GM18498 (cell line): ENCODE measurements around the gene ACLY.
"Not testable (repeated sequence)": the region's sequence is repeated elsewhere in the genome, so short reads cannot be mapped to it uniquely, and the experiment has no call there.

Source experiments
- ATAC-seq: cut with Tn5 transposase; IDR thresholded peaks from one replicate; pipeline ENCODE4 v1.9.1; 2021; ENCODE audit warnings: mild to moderate bottlenecking, moderate library complexity; ENCODE audit not compliant: unreplicated experiment

ACLY gene

DNA sequence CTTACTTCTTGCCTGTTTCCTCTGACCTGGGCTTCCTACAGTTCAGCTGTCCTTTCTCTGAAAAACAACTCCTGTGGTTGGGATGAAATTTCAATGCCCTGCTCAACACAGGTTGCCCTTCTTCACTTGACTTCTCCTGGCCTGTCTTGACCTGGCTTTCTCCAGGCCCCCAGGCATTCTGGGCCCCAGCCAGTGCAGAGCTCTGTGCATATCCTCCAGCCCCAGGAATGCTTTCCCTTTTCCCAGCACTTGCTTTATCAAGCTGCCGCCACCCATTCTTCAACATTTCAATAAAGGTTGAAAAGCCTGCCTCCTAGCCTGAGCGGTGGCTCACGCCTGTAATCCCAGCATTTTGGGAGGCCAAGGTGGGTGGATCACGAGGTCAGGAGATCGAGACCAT lies 22.4 kb upstream of the ACLY start:
- no peak for ATAC-seq

GRCh38 chr17:41939693-41940090 lies 20.9 kb upstream of the ACLY start:
- no peak for ATAC-seq

GRCh38 chr17:41939044-41939692 lies 20.4 kb upstream of the ACLY start:
- ATAC-seq: no peak

DNA sequence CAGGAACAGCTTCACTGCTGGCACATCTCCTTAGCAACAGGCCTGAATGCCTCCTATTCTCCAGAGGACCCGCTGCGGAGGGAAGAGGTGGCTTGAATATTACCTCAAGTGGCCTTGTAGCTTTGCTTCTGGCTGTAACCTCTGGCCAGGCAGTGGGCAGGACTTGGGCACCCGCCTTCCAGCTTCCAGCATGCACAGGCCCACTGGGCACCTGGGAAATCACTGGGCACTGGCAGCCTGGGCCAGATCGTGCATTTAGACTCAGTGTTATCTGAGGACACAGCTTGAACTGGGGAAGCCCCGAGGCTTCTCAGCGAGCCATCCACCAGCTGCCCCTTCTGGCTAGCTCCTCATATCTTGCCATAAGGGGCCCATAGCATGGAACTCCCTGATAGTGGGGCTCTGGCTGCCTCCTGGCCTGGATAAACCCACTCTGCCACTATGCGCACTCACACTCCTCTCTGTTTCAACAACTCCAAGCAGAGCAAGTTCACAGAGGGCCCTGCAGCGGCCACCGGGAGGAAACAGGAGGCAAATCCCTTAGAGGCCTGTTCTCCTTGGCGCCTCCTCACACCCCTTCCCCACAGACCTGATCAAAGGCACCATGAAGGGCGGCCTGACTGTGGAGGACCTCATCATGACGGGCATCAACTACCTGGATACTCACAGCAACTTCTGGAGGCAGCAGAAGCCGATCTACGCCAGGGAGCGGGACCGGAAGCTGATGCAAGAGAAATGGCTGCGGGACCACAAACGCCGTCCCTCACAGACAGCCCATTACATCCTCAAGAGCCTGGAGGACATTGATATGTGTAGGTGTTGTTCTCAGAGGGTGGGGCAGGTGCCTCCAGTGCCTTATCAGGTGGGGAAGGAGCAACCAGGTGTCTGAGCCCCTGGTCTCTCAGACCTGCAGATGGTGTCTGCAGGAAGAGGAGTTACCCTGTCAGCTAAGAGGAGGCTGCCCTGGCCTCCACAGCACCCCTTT lies 19.5 kb upstream of the ACLY start:
- ATAC-seq: no peak

GRCh38 chr17:41935641-41936040 lies 16.9 kb upstream of the ACLY start:
- ATAC-seq: no peak

GRCh38 chr17:41932816-41933389 lies 14.2 kb upstream of the ACLY start:
- no peak for ATAC-seq

GRCh38 chr17:41931715-41932114 lies 13.0 kb upstream of the ACLY start:
- ATAC-seq: not testable (repeated sequence)

DNA sequence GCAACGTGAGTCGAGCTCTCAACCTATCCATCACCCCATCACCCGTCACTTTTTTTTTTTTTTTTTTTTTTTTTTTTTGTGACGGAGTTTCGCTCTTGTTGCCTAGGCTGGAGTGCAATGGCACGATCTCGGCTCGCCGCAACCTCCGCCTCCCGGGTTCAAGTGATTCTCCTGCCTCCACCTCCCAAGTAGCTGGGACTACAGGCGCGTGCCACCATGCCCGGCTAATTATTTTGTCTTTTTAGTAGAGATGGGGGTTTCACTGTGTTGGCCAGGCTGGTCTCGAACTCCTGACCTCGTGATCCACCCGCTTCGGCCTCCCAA lies 12.0 kb upstream of the ACLY start:
- not testable (repeated sequence) for ATAC-seq

DNA sequence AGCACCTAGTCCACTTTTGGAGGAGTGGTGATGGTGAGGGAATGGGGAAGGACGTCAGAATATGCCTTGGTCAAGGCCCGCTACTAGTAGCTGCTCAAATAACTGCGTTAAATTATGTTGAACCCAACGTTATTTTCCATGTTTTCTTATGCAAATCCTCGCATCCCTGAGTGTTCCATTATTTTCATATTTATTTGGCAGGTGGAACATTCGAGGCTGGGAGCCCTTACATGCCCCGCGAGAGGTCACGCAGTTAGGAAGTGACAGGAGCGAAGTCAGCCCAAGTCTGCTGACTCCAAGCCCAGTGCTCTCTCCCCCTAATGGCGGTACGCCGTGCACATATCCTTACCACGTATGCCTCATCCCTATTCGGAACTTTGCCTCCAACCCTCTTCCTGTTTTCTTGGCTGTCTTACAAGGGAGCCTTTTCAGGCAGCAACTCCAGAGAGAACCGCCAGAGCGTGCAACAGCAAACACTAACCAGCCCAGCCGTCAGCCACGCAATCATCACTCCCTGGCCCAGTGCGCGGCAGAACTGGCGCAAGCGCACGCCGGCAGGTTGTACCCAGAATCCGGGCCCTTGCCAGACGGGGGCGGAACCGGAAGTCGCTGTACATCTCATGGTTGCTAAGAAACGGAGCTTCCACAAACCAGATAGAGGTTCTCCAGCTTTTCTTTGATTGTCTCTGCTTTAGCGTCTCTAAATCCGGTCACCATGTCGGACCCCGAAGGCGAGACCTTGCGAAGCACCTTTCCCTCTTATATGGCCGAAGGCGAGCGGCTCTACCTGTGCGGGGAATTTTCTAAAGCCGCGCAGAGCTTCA lies 11.5 kb upstream of the ACLY start, which contains the start of gene ODAD4:
ODAD4 (plus strand) TSS at position 609 of the 824 bp plus-strand sequence; CDS start at position 716, 107 bp downstream.
- peak; percentile 98 for ATAC-seq

DNA sequence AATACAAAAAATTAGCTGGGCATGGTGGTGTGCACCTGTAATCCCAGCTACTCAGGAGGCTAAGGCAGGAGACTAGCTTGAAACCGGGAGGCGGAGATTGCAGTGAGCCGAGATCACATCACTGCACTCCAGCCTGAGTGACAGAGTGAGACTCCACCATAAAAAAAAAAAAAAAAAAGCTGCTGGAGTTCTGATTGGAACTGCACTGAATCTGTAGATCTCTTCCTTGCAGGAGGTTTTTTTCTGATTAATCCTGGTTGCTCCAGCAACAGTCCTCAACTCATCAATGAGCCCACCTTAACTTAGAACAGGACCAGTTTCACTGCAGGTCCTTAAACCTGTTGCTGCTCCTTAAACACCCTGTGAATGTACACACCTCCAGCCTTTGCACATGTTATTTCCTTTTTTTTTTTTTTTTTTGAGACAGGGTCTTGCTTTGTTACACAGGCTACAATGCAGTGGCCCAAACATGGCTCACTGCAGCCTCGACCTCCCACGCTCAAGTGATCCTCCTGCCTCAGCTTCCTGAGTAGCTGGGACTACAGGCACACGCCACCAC lies 10.0 kb upstream of the ACLY start:
- no peak for ATAC-seq

DNA sequence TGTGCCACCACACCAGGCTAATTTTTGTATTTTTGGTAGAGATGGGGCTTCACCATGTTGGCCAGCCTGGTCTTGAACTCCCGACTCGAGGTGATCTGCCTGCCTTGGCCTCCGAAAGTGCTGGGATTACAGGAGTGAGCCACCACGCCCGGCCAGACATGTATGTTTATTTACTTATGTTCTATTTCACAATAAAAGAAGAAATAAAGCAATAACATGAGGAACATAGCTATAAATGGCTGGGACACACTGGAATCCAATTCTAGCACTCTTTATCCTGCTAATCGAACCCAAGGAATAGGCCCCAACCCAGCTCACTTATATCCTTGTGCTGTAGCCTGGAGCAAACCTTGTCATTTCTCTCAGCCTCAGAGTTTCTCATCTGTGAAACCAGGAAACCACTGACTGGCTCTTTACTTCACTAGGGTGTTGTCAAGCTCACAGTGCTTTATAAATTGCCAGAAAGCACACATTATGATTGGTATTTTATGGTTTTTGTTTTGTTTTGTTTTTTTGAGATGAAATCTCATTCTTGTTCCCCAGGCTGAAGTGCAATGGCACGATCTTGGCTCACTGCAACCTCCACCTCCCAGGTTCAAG lies 7.3 kb upstream of the ACLY start:
- no peak for ATAC-seq

- no peak for ATAC-seq
Observed at GRCh38 chr17:41920580-41920955, 1.8 kb upstream of the ACLY start.

- ATAC-seq: no peak
Observed at GRCh38 chr17:41919840-41920579, 1.3 kb upstream of the ACLY start.

DNA sequence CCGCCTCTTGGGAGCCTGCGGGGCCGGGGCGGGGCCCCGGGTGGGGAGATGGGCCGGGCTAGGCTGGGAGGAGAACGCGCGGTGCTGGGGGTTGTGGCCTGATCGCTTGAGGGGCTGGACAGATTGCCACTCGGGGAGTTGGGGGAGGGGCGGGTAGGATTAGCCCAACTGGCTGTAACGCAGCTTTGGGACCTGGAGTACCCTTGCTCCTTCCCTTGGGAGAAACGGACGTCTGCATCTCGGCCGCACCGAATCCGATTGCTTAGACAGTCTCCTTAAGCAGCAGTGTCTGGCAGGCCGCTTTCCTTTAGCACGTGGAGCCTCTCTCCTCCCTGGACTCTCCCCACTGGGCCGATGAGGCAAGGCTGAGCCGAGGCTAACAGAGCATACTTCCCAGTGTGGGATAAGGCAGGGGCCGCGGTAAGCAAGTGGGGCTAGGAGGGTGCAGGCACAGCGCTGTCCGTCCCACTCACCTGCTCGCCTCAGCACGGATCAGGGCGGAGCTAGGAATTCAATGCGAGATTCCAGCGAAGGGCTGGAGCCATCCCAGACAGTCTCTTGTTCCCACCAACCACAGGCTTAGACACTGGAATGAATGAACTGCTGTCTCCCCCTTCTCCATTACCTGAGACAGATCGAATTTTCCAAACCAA lies 540 bp upstream of the ACLY start:
- peak; percentile 11 for ATAC-seq

GRCh38 chr17:41917679-41918313 lies 955 bp downstream of the ACLY start:
- ATAC-seq: peak; percentile 17

DNA sequence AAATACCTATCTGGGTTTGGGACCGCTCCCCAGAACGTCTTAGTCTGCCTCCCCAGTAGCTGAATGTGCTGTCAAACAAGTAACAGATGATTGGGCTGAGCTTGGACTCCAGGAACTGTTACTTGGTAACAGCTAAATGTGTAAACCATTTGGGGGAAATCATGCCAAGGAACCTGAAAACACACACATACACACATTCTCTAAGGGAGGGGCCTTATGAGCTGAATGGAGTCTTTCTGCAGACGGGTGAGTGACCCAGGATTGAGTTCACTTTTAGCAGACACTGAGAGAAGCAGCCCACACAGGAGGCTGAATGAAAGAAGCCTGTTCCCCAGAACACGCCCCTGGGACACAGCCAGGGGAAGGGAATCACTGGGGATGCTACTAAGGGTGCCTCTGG lies 1.6 kb downstream of the ACLY start:
- ATAC-seq: no peak

GRCh38 chr17:41915566-41915965 lies 3.2 kb downstream of the ACLY start:
- ATAC-seq: no peak

DNA sequence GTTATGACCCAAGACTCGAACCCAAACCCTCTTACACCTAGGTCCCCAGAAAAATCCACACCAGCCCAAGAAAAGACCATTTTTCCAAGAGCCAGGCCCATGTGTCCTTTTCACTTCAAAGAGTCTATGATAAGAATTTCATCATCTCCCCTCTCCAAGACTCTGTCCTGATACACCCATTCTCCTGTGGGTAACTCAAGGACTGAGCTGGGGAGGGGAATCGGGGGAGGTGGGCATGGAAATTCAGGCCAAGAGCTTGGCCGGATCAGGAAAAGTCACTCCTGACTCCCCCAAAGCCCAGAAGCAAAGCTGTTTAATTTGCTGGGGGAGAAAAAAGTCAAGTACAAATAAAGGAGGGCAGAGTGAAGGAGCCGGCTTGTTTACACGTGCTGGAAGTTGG lies 3.7 kb downstream of the ACLY start:
- no peak for ATAC-seq

DNA sequence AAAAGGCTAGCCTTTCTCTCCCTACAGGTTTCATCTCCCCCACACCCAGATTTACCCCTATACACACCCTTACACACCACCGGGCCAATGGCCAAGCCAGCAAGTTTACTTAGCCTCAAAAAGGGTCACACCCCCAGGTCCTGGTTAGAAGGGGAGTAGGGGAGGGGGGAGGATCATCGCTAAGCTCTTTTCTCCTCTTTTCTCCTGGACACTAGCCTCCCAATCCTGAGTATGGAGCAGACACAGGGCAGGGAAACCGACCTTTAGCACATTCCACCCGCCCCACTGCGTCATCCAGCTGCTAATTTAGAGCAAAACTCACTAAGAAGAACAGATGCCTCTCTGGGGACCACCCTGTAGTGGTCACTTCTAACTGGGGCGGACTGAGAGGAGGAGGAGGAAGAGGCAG lies 4.4 kb downstream of the ACLY start:
- ATAC-seq: no peak
